Keratinocyte (primary cell): Measurements from ENCODE around the gene SLC6A7.

ENCODE experiments used
- CTCF ChIP-seq, 3 experiments: IDR thresholded peaks in 1 of 3; conservative IDR thresholded peaks in 1 of 3; optimal IDR thresholded peaks in 1 of 3; 2 replicates in 2 of 3; 3 replicates in 1 of 3; pipeline versions ENCODE3 to v1.5.1; 2011; ENCODE audit warnings: low read length in 3 of 3, mild to moderate bottlenecking in 3 of 3, moderate library complexity in 2 of 3, control low read depth in 1 of 3, inconsistent platforms in 1 of 3; ENCODE audit not compliant: insufficient read depth in 2 of 3; ENCODE audit errors: extremely low read depth in 1 of 3
- EZH2 ChIP-seq: IDR thresholded peaks from one replicate; pipeline ENCODE4 v1.6.1; 2012; ENCODE audit warnings: inconsistent platforms, mild to moderate bottlenecking, low read length, moderate library complexity

- no peak for TF ChIP-seq CTCF (optimal IDR thresholded peaks at IDR 0.05 in 1 of 3, IDR thresholded peaks at IDR 0.05 in 1 of 3, conservative IDR thresholded peaks at IDR 0.05 in 1 of 3; ENCODE audit: extremely low read depth in 1 of 3, insufficient read depth in 2 of 3, low read length in 3 of 3)
- no peak for TF ChIP-seq EZH2
These were observed 36.4 kb upstream of the SLC6A7 start for GRCh38 chr5:150153483-150153882.
